ENCODE measurements around the gene ZDHHC12.

DNA sequence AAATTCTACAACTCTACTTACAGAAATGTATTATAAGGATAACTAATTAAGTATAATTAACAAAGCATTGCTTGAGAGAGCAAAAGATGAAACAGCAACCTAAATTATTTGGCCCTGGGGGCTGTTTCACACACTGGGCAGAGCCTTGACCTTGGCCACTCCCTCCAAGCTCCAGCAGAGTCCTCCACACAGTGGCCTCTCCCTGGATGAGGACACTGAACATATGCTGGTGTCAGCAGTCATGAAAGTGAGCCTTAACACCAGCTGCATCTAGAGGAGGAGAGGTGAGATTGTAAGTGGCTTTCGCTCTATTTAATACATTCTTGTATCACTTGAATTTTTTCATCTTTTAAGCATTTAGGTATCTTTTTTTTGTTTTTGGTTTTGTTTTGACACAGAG is 23.3 kb upstream of the ZDHHC12 start:
- TF ChIP-seq POLR2AphosphoS5 (IDR thresholded peaks at IDR 0.05), result no peak
- TF ChIP-seq, protein P1, sequence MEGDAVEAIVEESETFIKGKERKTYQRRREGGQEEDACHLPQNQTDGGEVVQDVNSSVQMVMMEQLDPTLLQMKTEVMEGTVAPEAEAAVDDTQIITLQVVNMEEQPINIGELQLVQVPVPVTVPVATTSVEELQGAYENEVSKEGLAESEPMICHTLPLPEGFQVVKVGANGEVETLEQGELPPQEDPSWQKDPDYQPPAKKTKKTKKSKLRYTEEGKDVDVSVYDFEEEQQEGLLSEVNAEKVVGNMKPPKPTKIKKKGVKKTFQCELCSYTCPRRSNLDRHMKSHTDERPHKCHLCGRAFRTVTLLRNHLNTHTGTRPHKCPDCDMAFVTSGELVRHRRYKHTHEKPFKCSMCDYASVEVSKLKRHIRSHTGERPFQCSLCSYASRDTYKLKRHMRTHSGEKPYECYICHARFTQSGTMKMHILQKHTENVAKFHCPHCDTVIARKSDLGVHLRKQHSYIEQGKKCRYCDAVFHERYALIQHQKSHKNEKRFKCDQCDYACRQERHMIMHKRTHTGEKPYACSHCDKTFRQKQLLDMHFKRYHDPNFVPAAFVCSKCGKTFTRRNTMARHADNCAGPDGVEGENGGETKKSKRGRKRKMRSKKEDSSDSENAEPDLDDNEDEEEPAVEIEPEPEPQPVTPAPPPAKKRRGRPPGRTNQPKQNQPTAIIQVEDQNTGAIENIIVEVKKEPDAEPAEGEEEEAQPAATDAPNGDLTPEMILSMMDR (IDR thresholded peaks at IDR 0.05), result no peak

Measured in upper lobe of left lung (tissue), 4 donors.